ENCODE data around the gene UNC93B1. TPM values are rescaled to one million over a fixed set of nuclear protein-coding genes. Genes with fewer than 3 reads are reported as not detected.
"Not testable (repeated sequence)": the region's sequence is repeated elsewhere in the genome, so short reads cannot be mapped to it uniquely, and the experiment has no call there.

The UNC93B1 gene
- total RNA-seq, 1 experiment from 2014 or later: 14.7 TPM

GRCh38 chr11:67996051-67996450 is 7.8 kb downstream of the UNC93B1 start:
- ChIA-PET POLR2A (no interaction called here), CTCF (no interaction called here)
- no peak for TF ChIP-seq CTCF (IDR thresholded peaks at IDR 0.05; ENCODE audit: unreplicated experiment)
- intact Hi-C loops (cut with micrococcal nuclease): no loop called here
- no peak for DNase-seq (ENCODE audit: unreplicated experiment)
- Mint-ChIP-seq H3K27ac (ENCODE audit: low read depth, unreplicated experiment) (no peak overlapping the region), H3K36me3 (ENCODE audit: insufficient read depth, unreplicated experiment) (peaks cover 9% of the 10 kb centered on the region), H3K4me3 (ENCODE audit: unreplicated experiment) (no peak overlapping the region), H3K4me1 (ENCODE audit: insufficient read depth, unreplicated experiment) (no peaks in the 10 kb centered on the region), H3K9me3 (ENCODE audit: unreplicated experiment) (no peaks in the 10 kb centered on the region), H3K27me3 (ENCODE audit: insufficient read depth, unreplicated experiment) (no peaks in the 10 kb centered on the region)
- BruUV-seq (replicated peaks): no TSS peak

GRCh38 chr11:67995579-67995978 is 8.3 kb downstream of the UNC93B1 start:
- CTCF ChIA-PET; POLR2A ChIA-PET; H3K9me3 Mint-ChIP-seq (ENCODE audit: unreplicated experiment): not testable (repeated sequence)

GRCh38 chr11:67995129-67995528 is 8.8 kb downstream of the UNC93B1 start:
- BruUV-seq (replicated peaks): not testable (repeated sequence)

More at GRCh38 chr11:67995579-67995978, 8.3 kb downstream of the UNC93B1 start:
- intact Hi-C loops (cut with micrococcal nuclease); H3K36me3 Mint-ChIP-seq (ENCODE audit: insufficient read depth, unreplicated experiment); DNase-seq (ENCODE audit: unreplicated experiment); H3K4me3 Mint-ChIP-seq (ENCODE audit: unreplicated experiment); H3K27ac Mint-ChIP-seq (ENCODE audit: low read depth, unreplicated experiment); H3K4me1 Mint-ChIP-seq (ENCODE audit: insufficient read depth, unreplicated experiment); BruUV-seq (replicated peaks); H3K27me3 Mint-ChIP-seq (ENCODE audit: insufficient read depth, unreplicated experiment): not testable (repeated sequence)

GRCh38 chr11:67994387-67994786 is 9.5 kb downstream of the UNC93B1 start:
- H3K36me3 Mint-ChIP-seq (ENCODE audit: insufficient read depth, unreplicated experiment); BruUV-seq (replicated peaks); intact Hi-C loops (cut with micrococcal nuclease); H3K9me3 Mint-ChIP-seq (ENCODE audit: unreplicated experiment); DNase-seq (ENCODE audit: unreplicated experiment); H3K27me3 Mint-ChIP-seq (ENCODE audit: insufficient read depth, unreplicated experiment); H3K4me1 Mint-ChIP-seq (ENCODE audit: insufficient read depth, unreplicated experiment); H3K4me3 Mint-ChIP-seq (ENCODE audit: unreplicated experiment); H3K27ac Mint-ChIP-seq (ENCODE audit: low read depth, unreplicated experiment): not testable (repeated sequence)
- CTCF ChIA-PET: interaction anchor here (0.6 to 1.2 kb wide), 5 partner anchors 12 to 342 kb away, joined by 3 to 5 read pairs (median 3); no protein-coding TSS in a partner anchor
- POLR2A ChIA-PET: interaction anchor here (1.0 kb wide), 1 partner anchor 8 kb away, joined by 4 read pairs; no protein-coding TSS in a partner anchor

More at GRCh38 chr11:67995129-67995528, 8.8 kb downstream of the UNC93B1 start:
- intact Hi-C loops (cut with micrococcal nuclease); H3K27me3 Mint-ChIP-seq (ENCODE audit: insufficient read depth, unreplicated experiment); H3K4me3 Mint-ChIP-seq (ENCODE audit: unreplicated experiment); H3K27ac Mint-ChIP-seq (ENCODE audit: low read depth, unreplicated experiment); H3K36me3 Mint-ChIP-seq (ENCODE audit: insufficient read depth, unreplicated experiment); POLR2A ChIA-PET; DNase-seq (ENCODE audit: unreplicated experiment); H3K9me3 Mint-ChIP-seq (ENCODE audit: unreplicated experiment); CTCF ChIA-PET; H3K4me1 Mint-ChIP-seq (ENCODE audit: insufficient read depth, unreplicated experiment): not testable (repeated sequence)

- DNase-seq (ENCODE audit: unreplicated experiment): peak; percentile 41
- H3K4me1 Mint-ChIP-seq (ENCODE audit: insufficient read depth, unreplicated experiment); intact Hi-C loops (cut with micrococcal nuclease); H3K27ac Mint-ChIP-seq (ENCODE audit: low read depth, unreplicated experiment); H3K4me3 Mint-ChIP-seq (ENCODE audit: unreplicated experiment); BruUV-seq (replicated peaks); H3K9me3 Mint-ChIP-seq (ENCODE audit: unreplicated experiment); H3K27me3 Mint-ChIP-seq (ENCODE audit: insufficient read depth, unreplicated experiment): not testable (repeated sequence)
- peak; percentile 66 for TF ChIP-seq CTCF (IDR thresholded peaks at IDR 0.05; ENCODE audit: unreplicated experiment)
- CTCF ChIA-PET: interaction anchor here (0.6 to 1.2 kb wide), 5 partner anchors 12 to 341 kb away, joined by 3 to 5 read pairs (median 3); no protein-coding TSS in a partner anchor
- H3K36me3 Mint-ChIP-seq (ENCODE audit: insufficient read depth, unreplicated experiment): peaks cover 12% of the 10 kb centered on the region
- POLR2A ChIA-PET: interaction anchor here (1.0 kb wide), 1 partner anchor 9 kb away, joined by 4 read pairs; no protein-coding TSS in a partner anchor
These were observed 10.1 kb downstream of the UNC93B1 start for GRCh38 chr11:67993821-67994220.

- intact Hi-C loops (cut with micrococcal nuclease); H3K4me1 Mint-ChIP-seq (ENCODE audit: insufficient read depth, unreplicated experiment); H3K9me3 Mint-ChIP-seq (ENCODE audit: unreplicated experiment); BruUV-seq (replicated peaks); H3K27ac Mint-ChIP-seq (ENCODE audit: low read depth, unreplicated experiment); POLR2A ChIA-PET; DNase-seq (ENCODE audit: unreplicated experiment); CTCF ChIA-PET; H3K27me3 Mint-ChIP-seq (ENCODE audit: insufficient read depth, unreplicated experiment); H3K4me3 Mint-ChIP-seq (ENCODE audit: unreplicated experiment); H3K36me3 Mint-ChIP-seq (ENCODE audit: insufficient read depth, unreplicated experiment): not testable (repeated sequence)
These were observed 12.4 kb downstream of the UNC93B1 start for GRCh38 chr11:67991347-67992121.

GRCh38 chr11:67990546-67991346 is 13.2 kb downstream of the UNC93B1 start:
- H3K27me3 Mint-ChIP-seq (ENCODE audit: insufficient read depth, unreplicated experiment); H3K4me3 Mint-ChIP-seq (ENCODE audit: unreplicated experiment); POLR2A ChIA-PET; H3K36me3 Mint-ChIP-seq (ENCODE audit: insufficient read depth, unreplicated experiment); H3K9me3 Mint-ChIP-seq (ENCODE audit: unreplicated experiment); CTCF ChIA-PET; H3K27ac Mint-ChIP-seq (ENCODE audit: low read depth, unreplicated experiment); BruUV-seq (replicated peaks); intact Hi-C loops (cut with micrococcal nuclease); DNase-seq (ENCODE audit: unreplicated experiment); H3K4me1 Mint-ChIP-seq (ENCODE audit: insufficient read depth, unreplicated experiment): not testable (repeated sequence)
